Measurements from ENCODE around the gene MYOG. TPM values are rescaled to one million over a fixed set of nuclear protein-coding genes. Genes with fewer than 3 reads are reported as not detected.

MYOG gene
- total and polyA plus RNA-seq, 2 of the 4 experiments (the other 2 are of a cell fraction), result not detected

- Histone ChIP-seq H4K8ac (ENCODE audit: low read depth in 2 of 2, low read length in 2 of 2) (no peak overlapping the region), H3K27ac (ENCODE audit: insufficient read depth, low read length) (no peak overlapping the region), H3K23ac (ENCODE audit: low read depth, low read length) (no peak overlapping the region), H3K56ac (ENCODE audit: extremely low read depth, insufficient read depth, low read length) (no peak overlapping the region), H3K27me3 (ENCODE audit: control insufficient read depth, insufficient read depth, low read length) (peaks cover 17% of the 10 kb centered on the region; the same call in 1 of the 2 replicates), H4K20me1 (ENCODE audit: insufficient read depth, low read length) (no peaks in the 10 kb centered on the region; the same call in 1 of the 2 replicates), H3K4me2 (ENCODE audit: low read depth, low read length) (no peak overlapping the region), H4K91ac (ENCODE audit: insufficient read depth, low read depth, low read length) (no peak overlapping the region), H2BK120ac (ENCODE audit: low read depth, low read length) (no peak overlapping the region), H3K4me3 (ENCODE audit: insufficient read depth, low read depth, low read length) (no peak overlapping the region), H2BK15ac (ENCODE audit: low read depth, low read length) (no peak overlapping the region), H3K4me1 (ENCODE audit: control insufficient read depth, insufficient read depth, low read length) (no peaks in the 10 kb centered on the region), H3K4ac (ENCODE audit: low read depth, low read length) (no peak overlapping the region), H2AK5ac (ENCODE audit: low read depth, low read length) (no peak overlapping the region), H3K9me3 (ENCODE audit: control insufficient read depth, insufficient read depth, low read length) (no peaks in the 10 kb centered on the region), H2AK9ac (replicated peaks; ENCODE audit: low read depth, low read length, poor library complexity) (no peak overlapping the region), H3K36me3 (ENCODE audit: control insufficient read depth, insufficient read depth, low read length) (peaks cover 14% of the 10 kb centered on the region), H2AFZ (replicated peaks; ENCODE audit: low read length, poor library complexity) (no peak overlapping the region), H2BK20ac (ENCODE audit: low read depth, low read length) (no peak overlapping the region), H3K9me1 (ENCODE audit: insufficient read depth, low read length) (no peaks in the 10 kb centered on the region), H3K9ac (ENCODE audit: low read depth, low read length) (no peak overlapping the region), H4K5ac (ENCODE audit: low read depth, low read length) (no peak overlapping the region), H3K18ac (ENCODE audit: low read depth, low read length) (no peak overlapping the region), H3K14ac (replicated peaks; ENCODE audit: low read depth, low read length) (no peak overlapping the region), H3K79me1 (ENCODE audit: low read depth in 1 of 2, low read length in 2 of 2) (no peaks in the 10 kb centered on the region), H2BK5ac (ENCODE audit: low read depth, low read length, poor library complexity, severe bottlenecking) (no peak overlapping the region)
- dilution Hi-C loops (cut with HindIII; ENCODE audit: low sequenced_read_pairs, unreplicated experiment), result no loop called here
- DNase-seq, result peak; percentile 4
- 60% methylated on average over 1 of the region's 3 CpGs; no CpG with 5 or more reads in 1 of the 2 experiments for WGBS, 2 experiments (ENCODE audit: extremely low coverage in 2 of 2, insufficient read length in 1 of 2)
- ATAC-seq (ENCODE audit: low read depth), result no peak
- in situ Hi-C loops (cut with MboI; ENCODE audit: low sequenced_read_pairs), result no loop called here
- ChIA-PET CTCF (no interaction called here), POLR2A (ENCODE audit: unreplicated experiment) (no interaction called here)
- no TSS peak for BruUV-seq (replicated peaks)
- TF ChIP-seq RFX5 (IDR thresholded peaks at IDR 0.05; ENCODE audit: low read depth, low read length) (no peak), MXI1 (IDR thresholded peaks at IDR 0.05; ENCODE audit: borderline replicate concordance, low read depth, low read length) (no peak), SMC3 (IDR thresholded peaks at IDR 0.05; ENCODE audit: low read depth, low read length) (no peak), RAD21 (IDR thresholded peaks at IDR 0.05; ENCODE audit: low read length) (no peak), CHD1 (IDR thresholded peaks at IDR 0.05; ENCODE audit: low read depth, low read length) (no peak), FOS (IDR thresholded peaks at IDR 0.05; ENCODE audit: low read depth, low read length) (no peak), MAFK (IDR thresholded peaks at IDR 0.05; ENCODE audit: low read depth, low read length) (no peak), ELK1 (IDR thresholded peaks at IDR 0.05; ENCODE audit: borderline replicate concordance, low read depth, low read length) (no peak), RCOR1 (IDR thresholded peaks at IDR 0.05; ENCODE audit: insufficient replicate concordance, low read length) (no peak), POLR2A (IDR thresholded peaks at IDR 0.05; ENCODE audit: low read depth, low read length) (no peak), CEBPB (IDR thresholded peaks at IDR 0.05; ENCODE audit: low read depth, low read length) (no peak), NFE2L2 (IDR thresholded peaks at IDR 0.05; ENCODE audit: low read depth, low read length) (no peak), MAZ (IDR thresholded peaks at IDR 0.05; ENCODE audit: borderline replicate concordance, low read depth, low read length) (no peak), BHLHE40 (IDR thresholded peaks at IDR 0.05; ENCODE audit: low read depth, low read length) (no peak)
- TF ChIP-seq, protein P1, sequence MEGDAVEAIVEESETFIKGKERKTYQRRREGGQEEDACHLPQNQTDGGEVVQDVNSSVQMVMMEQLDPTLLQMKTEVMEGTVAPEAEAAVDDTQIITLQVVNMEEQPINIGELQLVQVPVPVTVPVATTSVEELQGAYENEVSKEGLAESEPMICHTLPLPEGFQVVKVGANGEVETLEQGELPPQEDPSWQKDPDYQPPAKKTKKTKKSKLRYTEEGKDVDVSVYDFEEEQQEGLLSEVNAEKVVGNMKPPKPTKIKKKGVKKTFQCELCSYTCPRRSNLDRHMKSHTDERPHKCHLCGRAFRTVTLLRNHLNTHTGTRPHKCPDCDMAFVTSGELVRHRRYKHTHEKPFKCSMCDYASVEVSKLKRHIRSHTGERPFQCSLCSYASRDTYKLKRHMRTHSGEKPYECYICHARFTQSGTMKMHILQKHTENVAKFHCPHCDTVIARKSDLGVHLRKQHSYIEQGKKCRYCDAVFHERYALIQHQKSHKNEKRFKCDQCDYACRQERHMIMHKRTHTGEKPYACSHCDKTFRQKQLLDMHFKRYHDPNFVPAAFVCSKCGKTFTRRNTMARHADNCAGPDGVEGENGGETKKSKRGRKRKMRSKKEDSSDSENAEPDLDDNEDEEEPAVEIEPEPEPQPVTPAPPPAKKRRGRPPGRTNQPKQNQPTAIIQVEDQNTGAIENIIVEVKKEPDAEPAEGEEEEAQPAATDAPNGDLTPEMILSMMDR (conservative IDR thresholded peaks at IDR 0.05; ENCODE audit: low read depth, low read length), result no peak
- TF ChIP-seq, protein P2, sequence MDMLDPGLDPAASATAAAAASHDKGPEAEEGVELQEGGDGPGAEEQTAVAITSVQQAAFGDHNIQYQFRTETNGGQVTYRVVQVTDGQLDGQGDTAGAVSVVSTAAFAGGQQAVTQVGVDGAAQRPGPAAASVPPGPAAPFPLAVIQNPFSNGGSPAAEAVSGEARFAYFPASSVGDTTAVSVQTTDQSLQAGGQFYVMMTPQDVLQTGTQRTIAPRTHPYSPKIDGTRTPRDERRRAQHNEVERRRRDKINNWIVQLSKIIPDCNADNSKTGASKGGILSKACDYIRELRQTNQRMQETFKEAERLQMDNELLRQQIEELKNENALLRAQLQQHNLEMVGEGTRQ (IDR thresholded peaks at IDR 0.05; ENCODE audit: low read depth, low read length), result no peak
- intact Hi-C loops (cut with micrococcal nuclease), result no loop called here
Observed at GRCh38 chr1:203072911-203073310, 12.9 kb downstream of the MYOG start.

All from IMR-90 (cell line).